HG02870 (cell line): ENCODE results near the gene MPHOSPH9.
A peak's percentile ranks its signal among the peaks of the same experiment; 100 is the strongest.

ENCODE experiments used
- ATAC-seq: cut with Tn5 transposase; IDR thresholded peaks from one replicate; pipeline ENCODE4 v1.9.1; 2021; ENCODE audit warnings: mild to moderate bottlenecking, moderate library complexity; ENCODE audit not compliant: unreplicated experiment

The MPHOSPH9 gene

DNA sequence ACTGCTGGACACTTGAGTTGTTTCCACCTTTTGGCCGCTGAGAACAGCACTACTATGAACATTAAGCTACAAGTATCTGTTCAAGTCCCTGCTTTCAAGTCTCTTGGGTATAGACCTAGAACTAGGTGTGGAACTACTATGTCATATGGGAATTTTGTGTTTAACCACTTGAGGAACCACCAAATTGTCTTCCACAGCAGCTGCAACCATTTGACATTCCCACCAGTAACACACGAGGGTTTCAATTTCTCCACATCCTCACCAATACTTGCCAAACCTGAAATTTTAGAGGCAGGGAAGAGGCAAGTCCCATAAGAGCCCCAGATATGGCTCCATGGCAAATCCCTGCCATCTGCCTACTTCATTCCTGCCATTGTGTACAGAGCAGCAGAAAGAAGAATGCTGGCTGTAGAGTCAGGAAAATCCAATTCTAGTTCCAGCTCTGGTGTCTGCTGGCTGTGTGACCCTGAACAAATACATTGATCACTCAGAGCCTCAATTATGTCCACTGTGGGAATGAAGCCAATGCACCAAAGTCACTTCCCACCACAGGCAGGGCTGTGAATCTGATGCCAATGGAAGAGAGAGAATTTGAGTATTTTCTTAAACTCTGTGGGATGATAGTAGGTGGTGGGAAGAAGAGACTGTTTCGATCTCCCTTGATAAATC lies 99.9 kb downstream of the MPHOSPH9 start:
- ATAC-seq = no peak

DNA sequence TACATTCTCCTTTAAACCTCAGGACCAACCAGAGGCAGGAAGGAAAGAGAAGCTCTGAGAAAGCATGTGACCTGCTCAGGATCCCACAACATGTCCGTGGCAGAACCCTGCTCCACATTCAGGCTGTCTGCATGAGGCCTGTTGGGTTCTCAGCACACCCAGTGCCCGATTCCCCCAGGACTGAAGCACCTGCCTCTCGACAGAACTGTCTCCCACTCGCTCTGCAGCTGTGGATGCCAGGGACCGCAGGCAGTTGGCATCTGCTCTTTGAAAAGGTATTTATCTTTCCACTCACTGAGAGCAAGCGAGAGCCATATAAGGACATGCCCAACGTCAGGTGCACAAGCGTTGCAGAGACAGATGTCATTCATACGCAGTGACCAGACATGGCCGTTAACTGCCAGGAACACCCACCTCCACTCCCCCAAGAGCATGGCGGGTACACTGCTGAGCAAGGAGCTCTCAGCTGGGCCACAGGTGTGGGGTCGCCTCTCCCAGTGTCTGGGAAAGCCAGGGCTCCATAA lies 101.0 kb downstream of the MPHOSPH9 start:
- ATAC-seq = no peak

DNA sequence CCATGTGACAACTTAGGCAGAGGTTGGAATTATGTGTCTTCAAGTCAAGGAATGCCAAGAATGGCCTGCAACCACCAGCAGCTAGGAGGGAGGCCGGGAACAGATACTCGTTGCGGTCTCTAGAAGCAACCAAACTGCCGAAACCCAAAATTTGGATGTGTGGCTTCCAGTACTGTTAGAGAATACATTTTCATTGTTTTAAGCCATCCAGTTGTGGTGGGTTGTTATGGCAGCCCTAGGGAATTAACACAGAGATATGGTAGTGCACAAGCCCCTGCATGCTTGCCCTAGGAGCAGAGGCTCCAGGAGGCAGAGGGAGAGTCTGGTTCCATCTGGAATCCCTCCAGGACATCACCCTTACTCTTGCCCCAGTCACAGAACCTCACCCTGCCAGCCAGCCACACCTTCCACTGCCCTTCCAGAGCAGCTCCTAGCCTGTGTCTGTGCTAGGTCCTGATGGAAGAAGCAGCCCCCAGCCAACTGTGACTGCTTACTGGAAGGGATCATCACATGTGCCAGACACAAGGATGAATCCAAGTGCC lies 101.6 kb downstream of the MPHOSPH9 start:
- no peak for ATAC-seq

DNA sequence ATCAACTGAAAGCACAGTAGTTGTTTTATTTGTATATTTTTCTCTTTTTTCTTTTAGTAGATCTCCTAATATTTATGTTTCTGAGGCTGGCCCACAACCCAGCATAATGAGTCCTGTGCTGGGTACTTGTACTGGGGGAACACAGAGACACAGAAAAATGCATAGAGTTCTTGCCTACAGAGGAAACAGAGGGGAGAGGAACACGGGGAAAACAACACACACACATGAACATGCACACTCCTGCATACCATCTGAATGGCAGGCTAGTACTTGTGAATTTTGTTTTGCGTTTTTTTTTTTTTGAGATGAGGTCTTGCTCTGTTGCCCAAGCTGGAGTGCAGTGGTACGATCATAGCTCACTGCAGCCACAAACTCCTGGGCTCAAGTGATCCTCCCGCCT lies 103.3 kb downstream of the MPHOSPH9 start:
- ATAC-seq = no peak

DNA sequence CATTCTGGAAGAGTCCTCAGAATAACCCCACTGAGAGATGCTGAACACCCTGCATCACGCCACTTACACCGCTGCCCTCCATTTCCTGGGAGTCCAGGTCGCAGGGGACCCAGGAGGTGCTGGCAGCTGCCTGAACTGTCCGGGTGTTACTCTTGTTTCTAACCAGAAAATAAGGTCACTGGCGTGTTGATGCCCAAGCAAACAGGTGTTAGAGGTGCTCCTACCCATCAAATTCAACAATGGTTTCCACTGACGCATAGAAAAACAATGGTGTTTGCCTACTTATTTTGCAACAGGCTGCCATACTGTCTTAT lies 105.8 kb downstream of the MPHOSPH9 start:
- ATAC-seq = no peak

DNA sequence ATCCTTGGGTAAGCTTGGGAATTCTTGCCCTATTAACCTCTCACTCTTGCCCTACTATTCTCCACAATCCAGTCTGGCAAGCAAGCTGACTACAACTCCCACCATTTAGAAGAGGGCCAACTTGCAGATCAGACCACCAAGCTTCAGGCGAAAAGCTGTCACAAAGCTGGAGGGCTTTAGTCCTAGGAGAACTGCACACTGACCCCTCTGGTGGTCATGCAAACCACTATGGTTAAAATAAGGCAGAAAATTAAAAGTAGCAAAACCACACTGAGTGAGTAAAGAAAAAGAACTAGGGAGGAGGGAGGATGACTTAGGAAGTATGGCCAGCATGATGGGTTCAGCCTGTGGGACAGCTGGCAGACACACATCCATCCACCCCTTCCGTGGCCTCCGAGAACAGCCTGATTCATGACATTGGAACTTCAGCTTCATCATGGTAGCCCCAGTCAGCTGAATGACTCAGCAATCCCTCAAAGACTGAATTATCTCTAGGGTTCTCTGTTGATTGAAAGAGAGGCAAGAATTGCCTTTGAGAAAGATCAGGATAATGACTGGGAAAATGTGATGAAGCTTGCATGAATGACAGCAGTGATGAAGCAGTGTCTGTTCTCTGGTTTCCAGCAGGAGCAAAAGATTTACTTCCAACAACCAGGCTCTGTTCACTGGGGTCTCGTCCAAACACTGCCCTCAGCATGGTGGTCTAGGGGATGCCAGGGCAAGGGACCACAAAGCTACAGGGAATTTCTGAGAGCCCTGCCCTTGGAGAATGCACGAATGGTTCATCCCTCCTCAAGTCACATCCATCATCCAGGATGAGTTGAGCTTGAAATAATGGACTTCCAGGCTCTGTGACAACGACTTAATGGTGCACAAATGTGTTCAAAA lies 106.4 kb downstream of the MPHOSPH9 start:
- no peak for ATAC-seq

DNA sequence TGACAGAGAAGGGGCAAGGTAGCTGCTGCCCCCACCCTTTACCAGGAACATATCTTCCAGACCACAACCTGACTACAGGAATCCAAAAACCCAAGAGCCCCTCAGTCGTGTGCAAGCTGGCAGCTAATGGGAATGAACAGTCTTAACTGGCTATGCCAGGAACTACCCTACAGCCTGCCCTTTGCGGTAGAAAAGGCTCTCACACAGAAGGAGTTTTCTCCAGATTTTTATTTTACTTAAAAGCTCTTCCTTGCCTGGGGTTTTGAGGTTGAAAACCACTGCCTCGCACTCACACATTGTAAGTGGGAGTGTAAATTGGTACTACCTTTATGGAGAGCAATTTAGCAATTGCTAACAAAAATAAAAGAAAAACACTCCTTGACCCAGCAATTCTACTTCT lies 110.3 kb downstream of the MPHOSPH9 start:
- ATAC-seq = no peak

DNA sequence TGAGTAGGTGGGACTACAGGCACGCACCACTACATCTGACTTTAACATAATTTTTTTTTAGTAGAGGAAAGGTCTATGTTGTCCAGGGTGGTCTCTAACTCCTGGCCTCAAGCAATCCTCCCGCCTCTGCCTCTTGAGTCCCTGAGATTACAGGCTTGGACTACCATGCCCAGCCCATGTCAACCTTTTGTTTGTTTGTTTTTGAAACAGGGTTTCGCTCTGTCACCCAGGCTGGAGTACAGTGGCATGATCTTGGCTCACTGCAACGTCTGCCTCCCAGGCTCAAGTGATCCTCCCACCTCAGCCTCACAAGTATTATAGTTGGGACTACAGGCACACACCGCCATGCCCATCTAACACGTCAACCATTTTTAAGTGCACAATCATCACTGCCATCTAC lies 111.3 kb downstream of the MPHOSPH9 start:
- no peak for ATAC-seq

DNA sequence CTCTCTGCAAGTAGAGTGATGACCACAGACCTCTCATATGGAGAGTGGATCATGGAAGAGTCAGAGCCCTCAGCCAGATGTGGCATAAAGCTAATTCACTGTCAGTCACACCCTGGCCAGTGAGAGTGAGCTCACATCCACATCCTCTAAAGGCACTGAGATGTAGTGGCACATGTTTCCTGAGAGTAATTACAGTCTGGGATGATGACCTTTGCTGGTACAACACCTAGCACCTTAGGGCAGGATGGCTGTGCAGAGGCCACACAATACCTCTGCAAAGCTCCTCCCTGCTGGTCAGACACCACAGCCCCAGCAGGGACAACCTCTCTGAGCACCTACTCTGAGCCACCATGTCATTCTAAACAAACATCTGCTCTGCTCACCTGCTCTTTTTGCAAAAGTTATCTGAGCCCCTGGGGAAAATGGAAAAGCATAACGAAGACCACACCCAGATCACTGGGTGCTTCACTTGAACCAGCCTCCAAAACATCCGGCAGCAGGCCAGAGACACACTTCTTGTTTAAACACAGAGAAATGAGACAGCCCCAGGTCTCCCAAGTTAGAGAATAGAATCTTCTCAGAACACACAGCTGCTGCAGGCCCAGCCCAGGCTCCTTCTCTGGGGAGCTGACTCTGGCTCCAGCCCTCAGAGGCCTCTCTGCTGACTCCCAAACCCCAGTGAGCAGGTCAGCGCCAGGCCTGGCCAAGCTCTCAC lies 112.3 kb downstream of the MPHOSPH9 start:
- peak; percentile 15 for ATAC-seq

DNA sequence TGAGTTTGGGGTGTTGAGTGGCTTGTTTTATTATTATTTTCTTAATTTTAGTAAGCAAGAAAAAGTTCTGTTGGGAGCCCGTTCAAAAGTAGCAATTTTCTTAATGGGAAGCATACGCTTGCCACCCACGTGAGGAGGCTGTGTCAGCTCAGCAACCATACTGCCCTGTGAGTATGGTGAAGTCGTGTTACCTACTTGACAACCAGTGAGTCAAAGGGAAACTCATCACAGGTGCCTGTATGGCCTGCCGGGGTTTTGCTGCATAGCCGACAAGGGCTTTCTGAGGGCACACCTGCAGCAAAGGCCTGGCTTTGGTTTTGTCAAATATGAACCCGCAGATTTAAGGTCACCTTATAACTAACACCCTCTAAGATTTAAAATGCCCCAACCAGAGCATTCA lies 113.1 kb downstream of the MPHOSPH9 start:
- peak; percentile 80 for ATAC-seq

DNA sequence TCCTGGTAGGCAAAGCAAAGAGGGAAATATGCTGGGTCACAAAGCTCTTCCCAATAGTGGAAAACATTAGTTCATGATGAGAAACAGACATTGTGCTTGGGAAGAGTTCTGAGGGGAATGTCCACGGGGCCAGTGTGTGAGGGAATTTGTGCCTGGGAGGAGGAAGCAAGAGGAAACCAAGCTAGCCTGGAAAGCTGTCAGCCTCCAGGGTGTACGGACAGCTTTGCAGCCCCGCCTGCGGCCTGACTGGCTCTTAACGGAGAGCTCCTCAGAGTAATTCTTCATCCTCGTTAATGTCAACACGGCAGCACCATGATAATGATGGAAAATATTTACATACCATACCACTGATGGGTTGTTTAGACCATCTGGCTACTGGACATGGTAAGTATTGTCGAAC lies 114.4 kb downstream of the MPHOSPH9 start:
- ATAC-seq = no peak

DNA sequence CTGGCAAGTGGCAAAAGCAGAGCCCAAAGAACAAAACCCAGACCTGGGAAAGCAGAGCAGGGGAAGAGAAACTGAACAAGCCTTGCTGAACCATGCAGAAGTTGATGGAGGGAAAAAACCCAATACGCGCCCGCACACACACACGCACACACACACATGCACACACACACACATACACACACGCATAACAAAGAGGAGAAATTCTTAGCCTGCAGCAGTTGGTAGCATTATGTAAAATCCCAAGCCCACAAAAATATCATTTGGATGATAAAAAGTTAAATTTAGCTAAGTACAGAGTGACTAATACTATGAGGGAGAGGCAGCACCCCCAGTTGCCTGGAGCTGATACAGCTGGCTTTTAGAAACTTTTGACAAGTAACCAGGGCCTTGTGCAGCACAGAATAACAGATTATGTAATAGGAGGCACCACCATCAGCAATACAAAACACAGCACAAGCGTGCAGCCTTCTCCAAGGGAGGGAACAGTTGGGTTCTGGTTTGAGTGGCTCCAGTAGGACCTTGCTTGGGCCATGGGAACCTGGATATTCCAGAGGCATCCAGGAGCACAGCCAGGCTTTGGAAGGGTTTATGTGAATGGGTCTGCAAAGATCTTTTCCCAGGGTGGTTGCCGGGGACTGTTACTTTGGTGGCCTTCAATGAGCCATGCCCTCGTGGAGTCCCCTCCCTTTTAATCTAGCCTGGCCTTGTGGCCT lies 117.4 kb downstream of the MPHOSPH9 start:
- ATAC-seq = no peak

DNA sequence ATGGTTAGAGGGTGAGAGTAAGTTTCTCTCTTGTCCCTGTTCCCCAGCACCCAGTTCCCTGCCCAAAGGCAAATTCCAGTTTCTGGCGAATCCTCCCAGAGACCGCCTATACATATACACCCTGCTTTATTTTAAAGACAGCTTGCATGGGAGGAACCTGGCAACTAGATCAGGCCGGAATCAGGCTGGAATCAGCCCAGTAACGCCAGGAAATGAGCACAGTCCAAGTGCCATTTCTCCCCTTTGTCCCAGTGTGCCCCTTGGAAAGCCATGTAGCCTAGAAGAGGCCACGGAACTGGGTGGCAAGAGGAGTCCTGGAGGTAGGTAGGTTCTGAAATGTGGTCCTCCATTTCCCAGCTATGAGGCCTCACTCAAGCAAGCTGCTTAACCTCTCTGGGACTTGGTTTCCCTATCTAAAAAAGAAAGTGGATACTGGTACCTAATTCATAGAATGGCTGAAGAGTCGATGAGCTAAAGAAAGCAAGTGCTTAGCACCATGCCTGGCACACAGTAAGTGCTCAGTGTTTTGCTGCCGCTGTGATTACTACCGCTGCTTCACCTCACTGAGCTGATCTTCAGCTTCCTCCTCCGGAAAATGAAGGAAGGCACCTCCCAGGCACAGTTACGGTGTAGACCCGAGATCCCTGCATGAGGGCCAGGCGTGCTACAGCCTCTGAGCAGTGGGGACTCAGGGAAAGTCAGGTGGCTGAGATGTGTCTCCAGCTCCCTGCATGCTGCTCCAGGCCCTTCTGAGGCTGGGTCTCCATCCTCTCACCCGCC lies 118.4 kb downstream of the MPHOSPH9 start:
- ATAC-seq = no peak

DNA sequence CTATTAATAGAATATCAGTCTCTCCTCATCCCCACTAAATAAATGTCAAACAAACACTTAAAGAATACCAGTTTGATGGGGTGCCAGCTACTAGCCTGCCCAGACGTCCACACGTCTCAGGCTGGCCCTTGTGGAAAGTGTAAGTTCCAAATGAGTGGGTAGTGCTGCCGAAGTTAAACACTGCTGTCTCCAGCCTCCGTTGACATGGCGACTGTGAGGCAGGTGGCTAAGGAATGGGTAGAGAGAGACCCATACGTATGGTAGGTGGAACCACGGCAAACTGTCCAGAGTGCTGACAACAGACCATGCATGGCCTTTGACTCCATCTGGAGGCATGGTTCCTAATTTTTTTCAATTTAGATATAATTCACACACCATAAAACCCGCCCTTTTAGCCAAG lies 119.9 kb downstream of the MPHOSPH9 start:
- no peak for ATAC-seq

DNA sequence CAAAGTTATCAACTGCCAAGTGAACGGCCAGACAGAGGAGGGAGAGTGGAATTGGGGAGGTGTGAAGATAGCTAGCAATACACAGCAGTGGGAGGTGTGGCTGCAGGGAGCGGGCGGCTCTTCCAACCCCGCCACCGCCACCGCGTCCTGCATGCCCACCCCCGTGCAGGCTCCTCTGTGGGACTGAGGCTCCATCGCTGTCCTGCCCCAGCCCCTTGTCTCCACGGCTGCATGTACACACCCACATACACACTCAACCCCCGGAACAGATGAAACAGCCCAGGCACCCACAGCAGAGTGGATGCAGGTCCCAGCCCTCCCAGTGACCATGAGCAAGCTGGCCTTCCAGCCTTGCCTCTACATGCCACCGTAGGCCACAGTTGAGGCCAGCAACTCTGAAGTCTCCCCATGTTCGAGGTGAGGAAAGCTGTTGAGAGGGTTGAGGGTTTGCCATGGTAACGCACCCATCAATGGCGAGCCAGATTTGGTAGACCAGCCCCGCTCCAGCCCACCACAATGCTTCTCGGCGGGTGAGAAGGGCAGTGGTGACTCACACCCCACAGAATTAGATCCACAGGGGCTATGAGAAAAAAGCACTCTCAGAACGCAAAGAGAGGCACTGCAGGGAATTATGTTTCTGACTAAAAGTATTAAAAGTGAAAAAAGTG lies 121.3 kb downstream of the MPHOSPH9 start:
- no peak for ATAC-seq

DNA sequence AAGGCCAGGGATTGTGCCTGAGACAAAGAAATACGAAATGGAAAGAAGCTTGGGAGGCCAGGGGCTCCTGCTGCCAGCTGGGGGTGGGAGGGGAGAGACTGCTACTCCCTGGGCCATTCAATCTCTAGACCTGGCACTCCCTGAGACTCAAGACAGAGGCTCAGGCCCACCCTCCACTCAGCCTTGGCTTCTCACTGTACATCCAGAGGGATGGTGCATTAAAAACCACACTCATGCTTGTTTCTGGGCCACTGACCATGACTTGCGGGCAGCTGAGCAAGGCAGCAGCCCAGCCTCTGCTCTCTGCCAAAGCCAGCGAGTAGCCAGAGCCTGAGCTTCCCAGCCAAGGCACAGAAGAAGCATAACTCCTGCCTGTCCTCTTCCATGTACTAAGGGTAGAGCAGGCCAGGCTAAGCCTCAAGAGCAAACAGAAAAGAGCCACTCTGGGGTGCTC lies 123.6 kb downstream of the MPHOSPH9 start:
- ATAC-seq = no peak

DNA sequence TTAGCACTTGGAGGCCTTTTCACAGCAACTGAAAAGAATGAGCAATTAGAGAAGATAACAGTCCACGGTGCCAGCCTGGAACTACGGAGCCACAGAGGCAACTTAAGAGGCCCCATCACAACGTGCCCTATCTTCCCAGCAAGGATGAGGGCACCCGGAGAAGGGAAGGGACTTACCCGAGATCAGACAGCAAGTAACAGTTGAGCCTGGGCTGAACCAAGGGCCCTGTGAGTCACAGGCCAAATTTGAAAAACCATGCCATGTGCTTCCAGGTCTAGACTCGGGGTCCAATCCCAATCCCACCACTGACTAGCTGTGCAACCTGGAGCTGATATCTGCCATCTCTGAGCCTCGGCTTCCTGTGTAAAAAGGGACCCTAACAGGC lies 124.3 kb downstream of the MPHOSPH9 start:
- no peak for ATAC-seq

DNA sequence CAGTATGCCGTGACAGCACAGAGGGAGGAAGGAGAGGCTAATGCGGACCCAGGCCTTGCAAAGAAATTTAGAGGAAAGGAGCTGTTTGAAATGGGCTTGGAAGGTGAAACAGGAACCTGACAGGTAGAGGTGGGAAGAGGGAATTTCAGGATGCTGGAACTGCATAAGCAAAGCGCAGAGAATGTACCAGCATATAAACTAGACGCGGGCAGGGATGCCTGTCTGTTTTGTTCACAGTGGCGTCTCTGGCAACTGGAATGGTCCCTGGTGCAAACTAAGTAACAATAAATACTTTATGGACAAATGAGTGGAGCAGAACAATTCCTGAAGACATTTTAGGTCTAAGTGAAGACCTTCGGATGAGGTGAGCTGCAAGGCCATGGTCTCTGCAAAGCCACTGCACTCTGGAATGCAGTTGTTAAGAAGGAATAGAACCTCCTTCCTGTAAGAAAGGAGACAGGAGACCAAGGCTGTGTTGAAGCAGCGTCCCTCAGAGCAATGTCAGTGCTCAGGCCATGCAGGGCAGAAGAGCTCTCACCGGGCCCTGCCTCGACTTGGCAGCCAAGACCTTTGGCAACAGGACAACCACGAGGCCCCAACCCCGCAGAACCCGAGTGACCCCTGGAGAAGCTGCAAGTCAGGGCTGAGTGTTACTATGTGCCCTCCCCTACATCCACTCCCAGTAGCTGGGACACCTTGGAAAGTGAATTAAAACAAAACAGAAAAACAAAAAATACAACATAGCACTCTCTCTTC lies 124.8 kb downstream of the MPHOSPH9 start:
- ATAC-seq = no peak
